SKM-1 (cell line): ENCODE data around the gene ZFP69.
"Not testable (repeated sequence)": the region's sequence is repeated elsewhere in the genome, so short reads cannot be mapped to it uniquely, and the experiment has no call there.

ENCODE experiments used
- DNase-seq: peaks from one replicate; lab custom pipeline; 2025; ENCODE audit not compliant: unreplicated experiment; lab: John Stamatoyannopoulos, UW

ZFP69 gene

GRCh38 chr1:40476924-40477677 is at the start of gene ZFP69:
Gene ZFP69, plus strand, starts transcription at chr1:40477290. Its CDS starts 2,072 bp downstream, at chr1:40479362.
- DNase-seq: peak; percentile 50

GRCh38 chr1:40431385-40431784 is 45.7 kb upstream of the ZFP69 start:
- no peak for DNase-seq

- no peak for DNase-seq
Measured at GRCh38 chr1:40432644-40433390, 44.3 kb upstream of the ZFP69 start.

GRCh38 chr1:40435471-40435870 is 41.6 kb upstream of the ZFP69 start:
- DNase-seq: no peak

GRCh38 chr1:40435876-40436275 is 41.2 kb upstream of the ZFP69 start:
- no peak for DNase-seq

GRCh38 chr1:40438391-40439015 is 38.6 kb upstream of the ZFP69 start:
- peak; percentile 39 for DNase-seq

- no peak for DNase-seq
Measured at GRCh38 chr1:40439247-40439646, 37.8 kb upstream of the ZFP69 start.

GRCh38 chr1:40449684-40450494 is 27.2 kb upstream of the ZFP69 start, which contains the start of gene ZFP69B:
Gene ZFP69B, plus strand, starts transcription at chr1:40450476. Its CDS starts 486 bp downstream, at chr1:40450962.
- peak; percentile 52 for DNase-seq

- DNase-seq: no peak
Measured at GRCh38 chr1:40450495-40451237, 26.4 kb upstream of the ZFP69 start.

GRCh38 chr1:40451238-40451585 is 25.9 kb upstream of the ZFP69 start:
- no peak for DNase-seq

- DNase-seq: no peak
Measured at GRCh38 chr1:40454873-40455272, 22.2 kb upstream of the ZFP69 start.

GRCh38 chr1:40462956-40463590 is 14.0 kb upstream of the ZFP69 start:
- DNase-seq: no peak

GRCh38 chr1:40469327-40469726 is 7.8 kb upstream of the ZFP69 start:
- DNase-seq: no peak

GRCh38 chr1:40475268-40475667 is 1.8 kb upstream of the ZFP69 start:
- no peak for DNase-seq

GRCh38 chr1:40477678-40478053 is 576 bp downstream of the ZFP69 start:
- no peak for DNase-seq

GRCh38 chr1:40478276-40478675 is 1.2 kb downstream of the ZFP69 start:
- no peak for DNase-seq

GRCh38 chr1:40479156-40479555 is 2.1 kb downstream of the ZFP69 start:
- no peak for DNase-seq

GRCh38 chr1:40495315-40495903 is 18.3 kb downstream of the ZFP69 start:
- DNase-seq: no peak

- not testable (repeated sequence) for DNase-seq
Measured at GRCh38 chr1:40502651-40503050, 25.6 kb downstream of the ZFP69 start.

- DNase-seq: no peak
Measured at GRCh38 chr1:40507973-40508372, 30.9 kb downstream of the ZFP69 start.
